Forelimb muscle (tissue), 1 donor: ENCODE measurements around the gene ZSCAN31. TPM values are rescaled to one million over a fixed set of nuclear protein-coding genes. Genes with fewer than 3 reads are reported as not detected.
"Not testable (repeated sequence)": the region's sequence is repeated elsewhere in the genome, so short reads cannot be mapped to it uniquely, and the experiment has no call there.

Experiments
- DNase-seq: peaks from one replicate; pipeline ENCODE4 v3.0.0-alpha.2; 2013; ENCODE audit warnings: low read depth
- polyA plus RNA-seq: library from polyadenylated mRNA; unstranded; fragments of 120-200 nt; gene quantifications from one replicate; pipeline ENCODE4 v1.2.1, GENCODE V29; 2013; ENCODE audit not compliant: insufficient read length

ZSCAN31 gene
- polyA plus RNA-seq, result 8.5 TPM

GRCh38 chr6:28335564-28336283, at the start of gene ZSCAN31:
Gene ZSCAN31 (minus strand): TSS chr6:28336148. CDS start chr6:28329683, 6,465 bp downstream.
- peak; percentile 94 for DNase-seq

- DNase-seq, result no peak
These were observed 48.2 kb upstream of the ZSCAN31 start for GRCh38 chr6:28384143-28384533.

- peak; percentile 54 for DNase-seq
These were observed 47.5 kb upstream of the ZSCAN31 start for GRCh38 chr6:28383235-28384142.

- no peak for DNase-seq
These were observed 44.4 kb upstream of the ZSCAN31 start for GRCh38 chr6:28380381-28380780.

GRCh38 chr6:28378644-28379043, 42.7 kb upstream of the ZSCAN31 start:
- no peak for DNase-seq

- DNase-seq, result no peak
These were observed 41.9 kb upstream of the ZSCAN31 start for GRCh38 chr6:28377879-28378278.

- no peak for DNase-seq
These were observed 38.0 kb upstream of the ZSCAN31 start for GRCh38 chr6:28373925-28374324.

- no peak for DNase-seq
These were observed 35.9 kb upstream of the ZSCAN31 start for GRCh38 chr6:28371706-28372451.

- no peak for DNase-seq
These were observed 35.3 kb upstream of the ZSCAN31 start for GRCh38 chr6:28371280-28371679.

- no peak for DNase-seq
These were observed 34.5 kb upstream of the ZSCAN31 start for GRCh38 chr6:28370440-28370839.

- no peak for DNase-seq
These were observed 33.5 kb upstream of the ZSCAN31 start for GRCh38 chr6:28369463-28369862.

- no peak for DNase-seq
These were observed 32.6 kb upstream of the ZSCAN31 start for GRCh38 chr6:28368522-28368921.

- DNase-seq, result not testable (repeated sequence)
These were observed 29.6 kb upstream of the ZSCAN31 start for GRCh38 chr6:28365590-28365989.

GRCh38 chr6:28360961-28361360, 25.0 kb upstream of the ZSCAN31 start:
- DNase-seq, result no peak

GRCh38 chr6:28359562-28359961, 23.6 kb upstream of the ZSCAN31 start:
- DNase-seq, result not testable (repeated sequence)

GRCh38 chr6:28357036-28357435, 21.1 kb upstream of the ZSCAN31 start:
- no peak for DNase-seq

GRCh38 chr6:28356666-28357020, 20.7 kb upstream of the ZSCAN31 start:
- no peak for DNase-seq

GRCh38 chr6:28355743-28356665, 20.1 kb upstream of the ZSCAN31 start:
- DNase-seq, result peak; percentile 83

- no peak for DNase-seq
These were observed 19.0 kb upstream of the ZSCAN31 start for GRCh38 chr6:28354688-28355554.
